Kidney (tissue), 14 donors: ENCODE data around the gene ALG5. TPM values are rescaled to one million over a fixed set of nuclear protein-coding genes. Genes with fewer than 3 reads are reported as not detected.

Source experiments
- DNase-seq, 5 donors: peaks; one replicate each; pipeline ENCODE4 v3.0.0-alpha.2; 2013 to 2020
- FAIRE-seq: peaks from 2 replicates; lab custom pipeline; 2012; peaks lifted over from hg19 to GRCh38; lab: Jason Lieb, UNC
- H3K27ac ChIP-seq, 2 donors: one replicate each; pipeline ENCODE4 v1.7.0; 2013; ENCODE audit warnings: low read depth in 2 of 2, low read length in 2 of 2, inconsistent platforms in 1 of 2
- H3K27me3 ChIP-seq: one replicate; pipeline ENCODE4 v1.7.1; 2013; ENCODE audit warnings: low read length, inconsistent platforms; ENCODE audit not compliant: control insufficient read depth, insufficient read depth
- H3K36me3 ChIP-seq, 3 donors: one replicate each; pipeline versions ENCODE4 v1.7.0 to v1.7.1; 2013; ENCODE audit warnings: low read length in 3 of 3, control low read depth in 1 of 3, inconsistent platforms in 1 of 3; ENCODE audit not compliant: insufficient read depth in 3 of 3, control insufficient read depth in 2 of 3
- H3K4me1 ChIP-seq, 3 donors: one replicate each; pipeline versions ENCODE4 v1.7.0 to v1.7.1; 2013; ENCODE audit warnings: low read length in 3 of 3, inconsistent platforms in 1 of 3, low read depth in 1 of 3; ENCODE audit not compliant: control insufficient read depth in 2 of 3, insufficient read depth in 2 of 3
- H3K4me3 ChIP-seq, 3 donors: one replicate each; pipeline versions ENCODE4 v1.7.0 to v1.8.1; 2013; ENCODE audit warnings: low read length in 3 of 3, control low read depth in 1 of 3, inconsistent platforms in 1 of 3
- H3K9ac ChIP-seq, 3 donors: one replicate each; pipeline versions ENCODE4 v1.7.0 to v1.7.1; 2013; ENCODE audit warnings: low read length in 3 of 3, control low read depth in 1 of 3, inconsistent platforms in 1 of 3
- H3K9me3 ChIP-seq, 3 donors: one replicate each; pipeline versions ENCODE4 v1.7.0 to v1.7.1; 2013; ENCODE audit warnings: low read length in 3 of 3, control low read depth in 1 of 3, inconsistent platforms in 1 of 3; ENCODE audit not compliant: control insufficient read depth in 2 of 3, insufficient read depth in 1 of 3
- CTCF ChIP-seq: IDR thresholded peaks from 3 replicates; pipeline ENCODE4 v1.5.1; 2012; ENCODE audit warnings: mild to moderate bottlenecking, moderate library complexity, borderline replicate concordance; ENCODE audit not compliant: insufficient read depth; ENCODE audit errors: extremely low read depth
- intact Hi-C: fragments of 100-400 bp; cut with DNase I; formaldehyde crosslinking; loops from one replicate; pipeline ENCODE4 v1.11.1; 2022
- polyA plus RNA-seq: library from polyadenylated mRNA; stranded (reverse); fragments of 350-450 nt; fragmentation: Illumina TruSeq; extraction: RNeasy Lipid Tissue Mini Kit (QIAGEN cat#74804); gene quantifications from one replicate; pipeline ENCODE4 v1.2.3, GENCODE V29; 2014; ENCODE audit warnings: low read depth, low replicate concordance; ENCODE audit not compliant: insufficient read depth
- total RNA-seq: library from RNA; stranded (reverse); fragmentation: NEBNext Ultra II Directional; extraction: Animal tissue kit (Norgen Biotek cat#: 25700); gene quantifications from one replicate; pipeline ENCODE4 v1.2.1, GENCODE V29; 2021
- donor health status: control.
- donor health status: control.
- donor health status: control.
- donor health status: control.
- donor health status: control.
- donor health status: DM: yes; HTN: yes; CAD: no.
- donor health status: Normal renal cell carcinoma (clear cell type).

Gene ALG5
- total and polyA plus RNA-seq, 2 donors from 2014 or later = 42.6 to 54.5 TPM

- H3K4me1 ChIP-seq = no peaks in the 10 kb centered on the region
- H3K27ac ChIP-seq = no peak overlapping the region
- FAIRE-seq (no peak), DNase-seq (no peak)
- H3K36me3 ChIP-seq = peaks cover 0 to 5% (median 0%) of the 10 kb centered on the region in 3 donors
- H3K4me3 ChIP-seq = no peak overlapping the region
- intact Hi-C loops = no loop called here
- H3K9ac ChIP-seq = no peak overlapping the region
- H3K27me3 ChIP-seq = no peaks in the 10 kb centered on the region
- no peak for TF ChIP-seq CTCF
- H3K9me3 ChIP-seq = no peaks in the 10 kb centered on the region
These were observed 25.4 kb downstream of the ALG5 start for GRCh38 chr13:36973621-36974295.

- no peaks in the 10 kb centered on the region for H3K27me3 ChIP-seq
- no peak for TF ChIP-seq CTCF
- H3K9ac ChIP-seq = no peak overlapping the region
- intact Hi-C loops = no loop called here
- no peak overlapping the region for H3K27ac ChIP-seq
- H3K4me1 ChIP-seq = no peaks in the 10 kb centered on the region
- FAIRE-seq (no peak), DNase-seq (no peak)
- H3K36me3 ChIP-seq = peaks cover 0 to 6% (median 0%) of the 10 kb centered on the region in 3 donors
- H3K9me3 ChIP-seq = no peaks in the 10 kb centered on the region
- no peak overlapping the region for H3K4me3 ChIP-seq
These were observed 26.1 kb downstream of the ALG5 start for GRCh38 chr13:36973009-36973408.

- intact Hi-C loops = no loop called here
- H3K9ac ChIP-seq = no peak overlapping the region
These were observed 32.7 kb downstream of the ALG5 start for GRCh38 chr13:36966404-36966803.

More at GRCh38 chr13:36966404-36966803, 32.7 kb downstream of the ALG5 start:
- DNase-seq = no peak
- FAIRE-seq = no peak
- no peak overlapping the region for H3K4me3 ChIP-seq
- H3K4me1 ChIP-seq = peaks cover 0 to 12% (median 0%) of the 10 kb centered on the region in 3 donors
- H3K9me3 ChIP-seq = no peaks in the 10 kb centered on the region
- H3K27me3 ChIP-seq = no peaks in the 10 kb centered on the region
- no peak overlapping the region for H3K27ac ChIP-seq
- no peak for TF ChIP-seq CTCF
- peaks cover 4 to 9% (median 6%) of the 10 kb centered on the region in 3 donors for H3K36me3 ChIP-seq
